Endodermal cell (in vitro differentiated cells): ENCODE measurements around the gene INPP4B. TPM values are rescaled to one million over a fixed set of nuclear protein-coding genes. Genes with fewer than 3 reads are reported as not detected.

Experiments used
- DNase-seq: peaks from one replicate; pipeline ENCODE4 v3.0.0-alpha.2; 2017
- H3K27ac ChIP-seq: 2 replicates; pipeline ENCODE4 v1.5.1; 2013; ENCODE audit warnings: mild to moderate bottlenecking, low read depth, low read length, moderate library complexity
- H3K27me3 ChIP-seq: 2 replicates; pipeline ENCODE4 v1.6.1; 2013; ENCODE audit warnings: mild to moderate bottlenecking, low read length, moderate library complexity; ENCODE audit not compliant: insufficient read depth, control insufficient read depth, poor library complexity, severe bottlenecking
- H3K36me3 ChIP-seq: 2 replicates; pipeline ENCODE4 v1.7.0; 2013; ENCODE audit warnings: mild to moderate bottlenecking, low read length, moderate library complexity; ENCODE audit not compliant: control insufficient read depth, insufficient read depth
- H3K4me1 ChIP-seq: one replicate; pipeline ENCODE4 v1.7.0; 2013; ENCODE audit warnings: low read length; ENCODE audit not compliant: control insufficient read depth, insufficient read depth
- H3K4me3 ChIP-seq: 2 replicates; pipeline ENCODE4 v1.5.1; 2013; ENCODE audit warnings: mild to moderate bottlenecking, low read length, moderate library complexity
- H3K9ac ChIP-seq: 2 replicates; pipeline ENCODE4 v1.6.1; 2013; ENCODE audit warnings: mild to moderate bottlenecking, low read length, moderate library complexity; ENCODE audit not compliant: poor library complexity, severe bottlenecking; ENCODE audit errors: extremely low read depth
- H3K9me3 ChIP-seq: 2 replicates; pipeline ENCODE4 v1.6.1; 2013; ENCODE audit warnings: mild to moderate bottlenecking, low read length, moderate library complexity; ENCODE audit not compliant: control insufficient read depth
- H3K27ac Mint-ChIP-seq: 2 replicates; pipeline ENCODE4 v1.8.0; 2020; ENCODE audit warnings: mixed read lengths
- H3K27me3 Mint-ChIP-seq: 2 replicates; pipeline ENCODE4 v1.8.0; 2021; ENCODE audit warnings: mild to moderate bottlenecking, mixed read lengths; ENCODE audit not compliant: insufficient read depth
- H3K36me3 Mint-ChIP-seq: 2 replicates; pipeline ENCODE4 v1.8.0; 2020; ENCODE audit warnings: low read depth, mixed read lengths
- H3K4me1 Mint-ChIP-seq: 2 replicates; pipeline ENCODE4 v1.8.0; 2020; ENCODE audit warnings: mixed read lengths
- H3K4me3 Mint-ChIP-seq: 2 replicates; pipeline ENCODE4 v1.8.0; 2020; ENCODE audit warnings: mild to moderate bottlenecking, moderate library complexity, mixed read lengths
- H3K9me3 Mint-ChIP-seq: 2 replicates; pipeline ENCODE4 v1.8.0; 2020; ENCODE audit warnings: mild to moderate bottlenecking, mixed read lengths
- CTCF ChIP-seq: fragments of 200-600 bp; sonication (generic); conservative IDR thresholded peaks from 2 replicates; pipeline ENCODE4 v1.5.0; 2021; ENCODE audit warnings: antibody characterized with exemption, mild to moderate bottlenecking
- WGBS, 2 experiments: methylation state at CpG; one replicate each; pipeline versions ENCODE4 v1.1.5 to v1.1.7; 2013; ENCODE audit warnings: missing lambda C conversion rate in 2 of 2, mixed read lengths in 1 of 2; ENCODE audit not compliant: insufficient coverage in 1 of 2, insufficient read length in 1 of 2; 5-methylcytosine and 5-hydroxymethylcytosine counted together
- total RNA-seq, 2 donors: library from RNA; stranded (reverse); fragmentation: NEBNext Ultra II Directional in 1 of 2; extraction: Animal tissue kit (Norgen Biotek cat#: 25700) in 1 of 2; gene quantifications; 2 replicates in 1 of 2; 3 replicates in 1 of 2; pipeline ENCODE4 v1.2.1, GENCODE V29; 2021

The INPP4B gene
- total RNA-seq, 2 donors from 2014 or later: 0.64 to 0.66 TPM

- no peak for TF ChIP-seq CTCF
- DNase-seq: no peak
- H3K36me3 Mint-ChIP-seq: no peaks in the 10 kb centered on the region
- peaks cover 5% of the 10 kb centered on the region for H3K4me1 Mint-ChIP-seq
- no peaks in the 10 kb centered on the region for H3K9me3 ChIP-seq
- no peaks in the 10 kb centered on the region for H3K27me3 ChIP-seq
- no peaks in the 10 kb centered on the region for H3K9me3 Mint-ChIP-seq
- H3K4me3 ChIP-seq: no peak overlapping the region
- H3K27ac ChIP-seq: no peak overlapping the region
- no peaks in the 10 kb centered on the region for H3K4me1 ChIP-seq
- no peak overlapping the region for H3K4me3 Mint-ChIP-seq
- WGBS, 2 experiments: 93 to 100% methylated on average over 3 to 4 of the region's 4 CpGs
- no peak overlapping the region for H3K9ac ChIP-seq
- no peak overlapping the region for H3K27ac Mint-ChIP-seq
- H3K27me3 Mint-ChIP-seq: no peaks in the 10 kb centered on the region
- H3K36me3 ChIP-seq: no peaks in the 10 kb centered on the region
Measured at GRCh38 chr4:142085513-142086292, 760.4 kb downstream of the INPP4B start.

- H3K9me3 ChIP-seq: no peaks in the 10 kb centered on the region
- no peaks in the 10 kb centered on the region for H3K36me3 ChIP-seq
- no peaks in the 10 kb centered on the region for H3K27me3 ChIP-seq
- no peak overlapping the region for H3K27ac ChIP-seq
- no peak overlapping the region for H3K4me3 ChIP-seq
- no CpG with 5 or more reads among the region's 2 CpGs for WGBS, 2 experiments
- no peak for DNase-seq
- no peaks in the 10 kb centered on the region for H3K9me3 Mint-ChIP-seq
- no peak overlapping the region for H3K9ac ChIP-seq
- no peaks in the 10 kb centered on the region for H3K27me3 Mint-ChIP-seq
- no peaks in the 10 kb centered on the region for H3K4me1 ChIP-seq
- H3K4me1 Mint-ChIP-seq: peaks cover 6% of the 10 kb centered on the region
- no peak overlapping the region for H3K4me3 Mint-ChIP-seq
- no peaks in the 10 kb centered on the region for H3K36me3 Mint-ChIP-seq
- H3K27ac Mint-ChIP-seq: no peak overlapping the region
- no peak for TF ChIP-seq CTCF
Measured at GRCh38 chr4:142083264-142083663, 762.8 kb downstream of the INPP4B start.

- TF ChIP-seq CTCF: no peak
Measured at GRCh38 chr4:142081025-142081424, 765.1 kb downstream of the INPP4B start.

More at GRCh38 chr4:142081025-142081424, 765.1 kb downstream of the INPP4B start:
- Mint-ChIP-seq H3K9me3 (no peaks in the 10 kb centered on the region), H3K27ac (no peak overlapping the region), H3K27me3 (no peaks in the 10 kb centered on the region), H3K36me3 (no peaks in the 10 kb centered on the region), H3K4me3 (no peak overlapping the region), H3K4me1 (peaks cover 6% of the 10 kb centered on the region)
- no peak overlapping the region for H3K4me3 ChIP-seq
- no peak for DNase-seq
- no peak overlapping the region for H3K9ac ChIP-seq
- H3K36me3 ChIP-seq: no peaks in the 10 kb centered on the region
- H3K27ac ChIP-seq: no peak overlapping the region
- 87 to 91% methylated on average over 4 of the region's 4 CpGs for WGBS, 2 experiments
- no peaks in the 10 kb centered on the region for H3K27me3 ChIP-seq
- no peaks in the 10 kb centered on the region for H3K4me1 ChIP-seq
- H3K9me3 ChIP-seq: no peaks in the 10 kb centered on the region
